Thyroid gland (tissue), 4 donors: ENCODE measurements around the gene CHAF1A.

ENCODE experiments used
- POLR2A ChIP-seq, 2 donors: fragments of 450-650 bp; IDR thresholded peaks; one replicate each; pipeline ENCODE4 v1.6.1; 2017; ENCODE audit warnings: antibody characterized with exemption in 2 of 2, mild to moderate bottlenecking in 2 of 2, moderate library complexity in 1 of 2
- TF ChIP-seq, protein P1 (sequence below), 6 experiments: fragments of 200-600 bp in 3 of 6; fragments of 450-650 bp in 3 of 6; sonication (generic) in 3 of 6; IDR thresholded peaks; one replicate each; pipeline ENCODE4 v1.5.1; 2016 to 2019; ENCODE audit warnings: antibody characterized with exemption in 6 of 6, mild to moderate bottlenecking in 2 of 6, inconsistent platforms in 1 of 6, moderate library complexity in 1 of 6

DNA sequence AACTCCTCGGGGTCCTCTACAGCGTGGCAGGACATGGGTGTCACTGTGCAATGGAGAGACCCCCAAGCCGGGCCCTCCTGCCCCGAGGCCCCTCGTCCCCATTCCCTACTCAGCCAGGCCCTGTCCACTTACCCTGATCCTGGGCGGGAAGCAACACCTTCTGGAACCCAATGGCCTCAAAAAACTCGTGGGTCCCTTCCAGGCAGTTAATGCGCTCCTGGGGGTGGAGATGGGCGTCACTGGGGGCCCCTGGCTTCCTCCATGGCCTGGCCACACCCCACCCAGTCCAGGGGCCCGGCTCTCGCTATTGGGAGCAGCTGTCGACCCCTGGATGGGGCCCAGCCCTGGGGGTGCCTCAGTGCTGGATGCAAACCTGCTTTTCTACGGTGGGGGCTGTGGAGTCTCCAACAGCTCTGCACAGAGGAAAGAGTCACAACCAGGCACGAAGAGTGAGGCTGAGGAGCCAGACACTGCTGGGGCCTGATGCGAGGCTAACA is 44.3 kb downstream of the CHAF1A start:
- TF ChIP-seq, protein P1, sequence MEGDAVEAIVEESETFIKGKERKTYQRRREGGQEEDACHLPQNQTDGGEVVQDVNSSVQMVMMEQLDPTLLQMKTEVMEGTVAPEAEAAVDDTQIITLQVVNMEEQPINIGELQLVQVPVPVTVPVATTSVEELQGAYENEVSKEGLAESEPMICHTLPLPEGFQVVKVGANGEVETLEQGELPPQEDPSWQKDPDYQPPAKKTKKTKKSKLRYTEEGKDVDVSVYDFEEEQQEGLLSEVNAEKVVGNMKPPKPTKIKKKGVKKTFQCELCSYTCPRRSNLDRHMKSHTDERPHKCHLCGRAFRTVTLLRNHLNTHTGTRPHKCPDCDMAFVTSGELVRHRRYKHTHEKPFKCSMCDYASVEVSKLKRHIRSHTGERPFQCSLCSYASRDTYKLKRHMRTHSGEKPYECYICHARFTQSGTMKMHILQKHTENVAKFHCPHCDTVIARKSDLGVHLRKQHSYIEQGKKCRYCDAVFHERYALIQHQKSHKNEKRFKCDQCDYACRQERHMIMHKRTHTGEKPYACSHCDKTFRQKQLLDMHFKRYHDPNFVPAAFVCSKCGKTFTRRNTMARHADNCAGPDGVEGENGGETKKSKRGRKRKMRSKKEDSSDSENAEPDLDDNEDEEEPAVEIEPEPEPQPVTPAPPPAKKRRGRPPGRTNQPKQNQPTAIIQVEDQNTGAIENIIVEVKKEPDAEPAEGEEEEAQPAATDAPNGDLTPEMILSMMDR (IDR thresholded peaks at IDR 0.05) = no peak
- no peak for TF ChIP-seq POLR2A (IDR thresholded peaks at IDR 0.05)
